WTC11 (cell line): ENCODE results near the gene PHAF1. TPM values are rescaled to one million over a fixed set of nuclear protein-coding genes. Genes with fewer than 3 reads are reported as not detected.

Experiments
- ATAC-seq: fragments of 200-7000 bp; cut with Tn5 transposase; 2 replicates; pipeline ENCODE4 v1.10.0; 2021; ENCODE audit warnings: mild to moderate bottlenecking, moderate library complexity
- CTCF ChIA-PET: fragments of 300-600 bp; sonication (Branson Sonifier 250); formaldehyde crosslinking; loops from one replicate; lab custom pipeline; 2021; ENCODE audit warnings: antibody characterized with exemption; lab: Charles Lee
- POLR2A ChIA-PET: fragments of 350-600 bp; sonication (Branson Sonifier 250); formaldehyde crosslinking; loops from one replicate; lab custom pipeline; 2021; ENCODE audit warnings: antibody characterized with exemption; lab: Charles Lee
- DNase-seq: peaks from one replicate; pipeline ENCODE4 v3.0.0; 2021; ENCODE audit warnings: low spot score
- H3K27ac Mint-ChIP-seq: 2 replicates; pipeline ENCODE4 v1.8.0; 2021; ENCODE audit warnings: mixed read lengths
- H3K27me3 Mint-ChIP-seq: 2 replicates; pipeline ENCODE4 v1.8.0; 2021; ENCODE audit warnings: low read depth, mild to moderate bottlenecking, moderate library complexity, mixed read lengths
- H3K36me3 Mint-ChIP-seq: 2 replicates; pipeline ENCODE4 v1.8.0; 2021; ENCODE audit warnings: mixed read lengths
- H3K4me1 Mint-ChIP-seq: 2 replicates; pipeline ENCODE4 v1.8.0; 2022; ENCODE audit warnings: mixed read lengths
- H3K4me3 Mint-ChIP-seq: 2 replicates; pipeline ENCODE4 v1.8.0; 2021; ENCODE audit warnings: mild to moderate bottlenecking, moderate library complexity, mixed read lengths
- H3K9me3 Mint-ChIP-seq: 2 replicates; pipeline ENCODE4 v1.8.0; 2021; ENCODE audit warnings: mixed read lengths
- ELF4 ChIP-seq: sonication (generic); formaldehyde crosslinking; IDR thresholded peaks from 2 replicates; pipeline ENCODE4 v1.8.1; 2022; ENCODE audit warnings: low read depth, mild to moderate bottlenecking, moderate library complexity, missing genetic modification reagents
- NFE2L1 ChIP-seq: sonication (generic); formaldehyde crosslinking; IDR thresholded peaks from 2 replicates; pipeline ENCODE4 v1.8.1; 2023; ENCODE audit warnings: missing genetic modification reagents
- RORB ChIP-seq: fragments of 250-450 bp; sonication (Bioruptor Pico); IDR thresholded peaks from 2 replicates; pipeline ENCODE4 v1.9.0; 2021; ENCODE audit warnings: mild to moderate bottlenecking
- SMAD4 ChIP-seq: sonication (generic); formaldehyde crosslinking; IDR thresholded peaks from 2 replicates; pipeline ENCODE4 v1.8.0; 2022; ENCODE audit warnings: mild to moderate bottlenecking, missing genetic modification reagents
- ZNF121 ChIP-seq: sonication (generic); formaldehyde crosslinking; IDR thresholded peaks from 2 replicates; pipeline ENCODE4 v1.8.0; 2023; ENCODE audit warnings: missing genetic modification reagents
- ZNF138 ChIP-seq: sonication (generic); formaldehyde crosslinking; conservative IDR thresholded peaks from 2 replicates; pipeline ENCODE4 v1.8.1; 2022; ENCODE audit warnings: mild to moderate bottlenecking, moderate library complexity, missing genetic modification reagents
- ZNF423 ChIP-seq: fragments of 250-450 bp; sonication (Bioruptor Pico); IDR thresholded peaks from 2 replicates; pipeline ENCODE4 v2.1.2; 2022; ENCODE audit warnings: mild to moderate bottlenecking, moderate library complexity
- total RNA-seq: library from RNA; stranded (reverse); gene quantifications from 3 replicates; pipeline ENCODE4 v1.2.3, GENCODE V29; 2021
- TF ChIP-seq, protein P1 (sequence below): fragments of 250-450 bp; sonication (Bioruptor Pico); IDR thresholded peaks from 2 replicates; pipeline ENCODE4 v1.9.0; 2021; ENCODE audit warnings: mild to moderate bottlenecking, borderline replicate concordance
- TF ChIP-seq, protein P2 (sequence below): sonication (generic); formaldehyde crosslinking; IDR thresholded peaks from 2 replicates; pipeline ENCODE4 v1.8.0; 2023; ENCODE audit warnings: mild to moderate bottlenecking, missing genetic modification reagents
- TF ChIP-seq, protein P3 (sequence below): sonication (generic); formaldehyde crosslinking; IDR thresholded peaks from 2 replicates; pipeline ENCODE4 v1.8.1; 2023; ENCODE audit warnings: mild to moderate bottlenecking, missing genetic modification reagents, moderate library complexity
- TF ChIP-seq, protein P4 (sequence below): fragments of 200-600 bp; IDR thresholded peaks from 2 replicates; pipeline ENCODE4 v1.8.0; 2022; ENCODE audit warnings: antibody characterized with exemption
- TF ChIP-seq, protein P5 (sequence below): sonication (generic); formaldehyde crosslinking; conservative IDR thresholded peaks from 2 replicates; pipeline ENCODE4 v1.8.1; 2022; ENCODE audit warnings: mild to moderate bottlenecking, missing genetic modification reagents
- TF ChIP-seq, protein P6 (sequence below): sonication (generic); formaldehyde crosslinking; IDR thresholded peaks from 2 replicates; pipeline ENCODE4 v1.8.0; 2022; ENCODE audit warnings: mild to moderate bottlenecking, missing genetic modification reagents

The PHAF1 gene
- total RNA-seq, 1 experiment from 2014 or later = 18.8 TPM

DNA sequence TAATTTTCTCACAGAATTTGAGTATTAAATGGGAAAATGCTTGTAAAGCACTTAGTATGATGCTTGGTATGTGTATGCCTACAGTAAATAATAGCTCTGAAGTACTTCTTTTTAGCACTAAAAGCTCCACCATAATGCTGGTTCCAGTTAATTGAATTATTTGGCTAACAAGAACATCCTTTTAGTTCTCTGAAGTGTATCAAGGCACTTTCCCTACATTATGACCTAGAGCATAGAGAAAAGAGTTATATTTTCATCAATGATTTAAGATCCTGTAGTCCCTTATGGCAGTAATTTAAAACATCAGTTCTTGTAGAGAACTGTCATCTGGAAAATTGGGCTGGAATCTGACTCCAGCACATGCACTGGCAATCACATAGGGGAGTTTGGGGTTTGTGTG, 21.9 kb upstream of the PHAF1 start:
- Mint-ChIP-seq H3K4me3 (no peak overlapping the region), H3K27ac (no peak overlapping the region)
- ChIA-PET CTCF (interaction anchor here (0.7 to 2.8 kb wide), 4 partner anchors 16 to 75 kb away, joined by 3 to 10 read pairs (median 4); no protein-coding TSS in a partner anchor), POLR2A (no interaction called here)
- DNase-seq = no peak
- TF ChIP-seq NFE2L1 (CRISPR knock-in tag) = no peak
- TF ChIP-seq, protein P1, sequence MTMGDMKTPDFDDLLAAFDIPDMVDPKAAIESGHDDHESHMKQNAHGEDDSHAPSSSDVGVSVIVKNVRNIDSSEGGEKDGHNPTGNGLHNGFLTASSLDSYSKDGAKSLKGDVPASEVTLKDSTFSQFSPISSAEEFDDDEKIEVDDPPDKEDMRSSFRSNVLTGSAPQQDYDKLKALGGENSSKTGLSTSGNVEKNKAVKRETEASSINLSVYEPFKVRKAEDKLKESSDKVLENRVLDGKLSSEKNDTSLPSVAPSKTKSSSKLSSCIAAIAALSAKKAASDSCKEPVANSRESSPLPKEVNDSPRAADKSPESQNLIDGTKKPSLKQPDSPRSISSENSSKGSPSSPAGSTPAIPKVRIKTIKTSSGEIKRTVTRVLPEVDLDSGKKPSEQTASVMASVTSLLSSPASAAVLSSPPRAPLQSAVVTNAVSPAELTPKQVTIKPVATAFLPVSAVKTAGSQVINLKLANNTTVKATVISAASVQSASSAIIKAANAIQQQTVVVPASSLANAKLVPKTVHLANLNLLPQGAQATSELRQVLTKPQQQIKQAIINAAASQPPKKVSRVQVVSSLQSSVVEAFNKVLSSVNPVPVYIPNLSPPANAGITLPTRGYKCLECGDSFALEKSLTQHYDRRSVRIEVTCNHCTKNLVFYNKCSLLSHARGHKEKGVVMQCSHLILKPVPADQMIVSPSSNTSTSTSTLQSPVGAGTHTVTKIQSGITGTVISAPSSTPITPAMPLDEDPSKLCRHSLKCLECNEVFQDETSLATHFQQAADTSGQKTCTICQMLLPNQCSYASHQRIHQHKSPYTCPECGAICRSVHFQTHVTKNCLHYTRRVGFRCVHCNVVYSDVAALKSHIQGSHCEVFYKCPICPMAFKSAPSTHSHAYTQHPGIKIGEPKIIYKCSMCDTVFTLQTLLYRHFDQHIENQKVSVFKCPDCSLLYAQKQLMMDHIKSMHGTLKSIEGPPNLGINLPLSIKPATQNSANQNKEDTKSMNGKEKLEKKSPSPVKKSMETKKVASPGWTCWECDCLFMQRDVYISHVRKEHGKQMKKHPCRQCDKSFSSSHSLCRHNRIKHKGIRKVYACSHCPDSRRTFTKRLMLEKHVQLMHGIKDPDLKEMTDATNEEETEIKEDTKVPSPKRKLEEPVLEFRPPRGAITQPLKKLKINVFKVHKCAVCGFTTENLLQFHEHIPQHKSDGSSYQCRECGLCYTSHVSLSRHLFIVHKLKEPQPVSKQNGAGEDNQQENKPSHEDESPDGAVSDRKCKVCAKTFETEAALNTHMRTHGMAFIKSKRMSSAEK = no peak
- TF ChIP-seq, protein P2, sequence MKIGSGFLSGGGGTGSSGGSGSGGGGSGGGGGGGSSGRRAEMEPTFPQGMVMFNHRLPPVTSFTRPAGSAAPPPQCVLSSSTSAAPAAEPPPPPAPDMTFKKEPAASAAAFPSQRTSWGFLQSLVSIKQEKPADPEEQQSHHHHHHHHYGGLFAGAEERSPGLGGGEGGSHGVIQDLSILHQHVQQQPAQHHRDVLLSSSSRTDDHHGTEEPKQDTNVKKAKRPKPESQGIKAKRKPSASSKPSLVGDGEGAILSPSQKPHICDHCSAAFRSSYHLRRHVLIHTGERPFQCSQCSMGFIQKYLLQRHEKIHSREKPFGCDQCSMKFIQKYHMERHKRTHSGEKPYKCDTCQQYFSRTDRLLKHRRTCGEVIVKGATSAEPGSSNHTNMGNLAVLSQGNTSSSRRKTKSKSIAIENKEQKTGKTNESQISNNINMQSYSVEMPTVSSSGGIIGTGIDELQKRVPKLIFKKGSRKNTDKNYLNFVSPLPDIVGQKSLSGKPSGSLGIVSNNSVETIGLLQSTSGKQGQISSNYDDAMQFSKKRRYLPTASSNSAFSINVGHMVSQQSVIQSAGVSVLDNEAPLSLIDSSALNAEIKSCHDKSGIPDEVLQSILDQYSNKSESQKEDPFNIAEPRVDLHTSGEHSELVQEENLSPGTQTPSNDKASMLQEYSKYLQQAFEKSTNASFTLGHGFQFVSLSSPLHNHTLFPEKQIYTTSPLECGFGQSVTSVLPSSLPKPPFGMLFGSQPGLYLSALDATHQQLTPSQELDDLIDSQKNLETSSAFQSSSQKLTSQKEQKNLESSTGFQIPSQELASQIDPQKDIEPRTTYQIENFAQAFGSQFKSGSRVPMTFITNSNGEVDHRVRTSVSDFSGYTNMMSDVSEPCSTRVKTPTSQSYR (CRISPR knock-in tag) = no peak
- no peak for TF ChIP-seq ZNF121
- TF ChIP-seq, protein P3, sequence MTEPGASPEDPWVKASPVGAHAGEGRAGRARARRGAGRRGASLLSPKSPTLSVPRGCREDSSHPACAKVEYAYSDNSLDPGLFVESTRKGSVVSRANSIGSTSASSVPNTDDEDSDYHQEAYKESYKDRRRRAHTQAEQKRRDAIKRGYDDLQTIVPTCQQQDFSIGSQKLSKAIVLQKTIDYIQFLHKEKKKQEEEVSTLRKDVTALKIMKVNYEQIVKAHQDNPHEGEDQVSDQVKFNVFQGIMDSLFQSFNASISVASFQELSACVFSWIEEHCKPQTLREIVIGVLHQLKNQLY (CRISPR knock-in tag) = no peak
- TF ChIP-seq, all 79 proteins: peak for 0
- no peak for ATAC-seq
- H3K36me3 Mint-ChIP-seq = no peaks in the 10 kb centered on the region
- no peaks in the 10 kb centered on the region for H3K4me1 Mint-ChIP-seq
- no peaks in the 10 kb centered on the region for H3K27me3 Mint-ChIP-seq
- no peaks in the 10 kb centered on the region for H3K9me3 Mint-ChIP-seq

DNA sequence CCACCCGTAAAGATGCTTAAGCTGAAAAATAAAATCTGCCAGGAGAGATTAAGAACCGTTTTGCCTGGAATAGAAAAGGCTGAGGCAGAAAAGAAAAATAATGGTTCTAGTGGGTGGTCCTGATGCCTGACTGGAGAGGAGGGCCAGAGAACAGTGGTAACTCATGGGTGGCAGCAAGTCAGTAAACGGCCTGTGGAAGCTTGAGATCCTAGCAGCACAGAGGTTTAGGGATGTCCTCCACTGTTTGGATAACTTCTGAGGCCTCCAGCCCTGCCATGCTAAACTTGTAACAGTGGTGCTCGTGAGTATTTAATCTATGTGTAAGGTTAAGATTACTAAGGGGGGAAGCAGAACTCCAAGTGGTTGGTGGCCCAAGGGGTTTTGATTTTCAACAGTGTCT, 21.2 kb upstream of the PHAF1 start:
- no peak for DNase-seq
- CTCF ChIA-PET = interaction anchor here (0.7 kb wide), 1 partner anchor 71 kb away, joined by 3 read pairs; no protein-coding TSS in a partner anchor
- H3K36me3 Mint-ChIP-seq = no peaks in the 10 kb centered on the region
- no peaks in the 10 kb centered on the region for H3K27me3 Mint-ChIP-seq
- no peak for TF ChIP-seq ZNF423 (CRISPR knock-in tag)
- no peak for TF ChIP-seq RORB (CRISPR knock-in tag)
- TF ChIP-seq, protein P4, sequence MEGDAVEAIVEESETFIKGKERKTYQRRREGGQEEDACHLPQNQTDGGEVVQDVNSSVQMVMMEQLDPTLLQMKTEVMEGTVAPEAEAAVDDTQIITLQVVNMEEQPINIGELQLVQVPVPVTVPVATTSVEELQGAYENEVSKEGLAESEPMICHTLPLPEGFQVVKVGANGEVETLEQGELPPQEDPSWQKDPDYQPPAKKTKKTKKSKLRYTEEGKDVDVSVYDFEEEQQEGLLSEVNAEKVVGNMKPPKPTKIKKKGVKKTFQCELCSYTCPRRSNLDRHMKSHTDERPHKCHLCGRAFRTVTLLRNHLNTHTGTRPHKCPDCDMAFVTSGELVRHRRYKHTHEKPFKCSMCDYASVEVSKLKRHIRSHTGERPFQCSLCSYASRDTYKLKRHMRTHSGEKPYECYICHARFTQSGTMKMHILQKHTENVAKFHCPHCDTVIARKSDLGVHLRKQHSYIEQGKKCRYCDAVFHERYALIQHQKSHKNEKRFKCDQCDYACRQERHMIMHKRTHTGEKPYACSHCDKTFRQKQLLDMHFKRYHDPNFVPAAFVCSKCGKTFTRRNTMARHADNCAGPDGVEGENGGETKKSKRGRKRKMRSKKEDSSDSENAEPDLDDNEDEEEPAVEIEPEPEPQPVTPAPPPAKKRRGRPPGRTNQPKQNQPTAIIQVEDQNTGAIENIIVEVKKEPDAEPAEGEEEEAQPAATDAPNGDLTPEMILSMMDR = no peak
- TF ChIP-seq ELF4 (CRISPR knock-in tag) = no peak
- ATAC-seq = no peak
- POLR2A ChIA-PET = no interaction called here
- no peaks in the 10 kb centered on the region for H3K9me3 Mint-ChIP-seq
- no peaks in the 10 kb centered on the region for H3K4me1 Mint-ChIP-seq
- peak overlapping the region; percentile 29; the same call in 1 of the 2 replicates for H3K27ac Mint-ChIP-seq
- no peak overlapping the region for H3K4me3 Mint-ChIP-seq

DNA sequence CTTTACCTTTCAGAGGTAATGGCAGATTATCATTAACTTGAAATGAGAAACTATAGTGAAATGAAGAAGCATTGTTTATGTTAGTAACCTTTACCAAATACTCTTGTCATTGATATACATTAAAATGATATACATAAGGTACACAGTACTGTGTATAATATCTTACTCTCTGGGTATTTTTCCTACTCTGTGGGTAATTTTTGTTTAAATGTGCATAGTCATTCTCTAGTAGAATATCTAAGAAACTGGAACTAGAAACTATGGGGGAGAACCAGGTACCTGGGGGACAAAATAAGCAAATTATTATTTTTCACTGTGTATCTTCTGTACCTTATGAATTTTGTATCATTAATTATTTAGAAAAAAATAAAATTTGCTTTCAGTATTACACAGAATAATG, 20.6 kb upstream of the PHAF1 start:
- no peak overlapping the region for H3K27ac Mint-ChIP-seq
- H3K4me3 Mint-ChIP-seq = no peak overlapping the region
- H3K27me3 Mint-ChIP-seq = no peaks in the 10 kb centered on the region
- H3K4me1 Mint-ChIP-seq = no peaks in the 10 kb centered on the region
- ChIA-PET POLR2A (no interaction called here), CTCF (no interaction called here)
- no peak for ATAC-seq
- no peaks in the 10 kb centered on the region for H3K36me3 Mint-ChIP-seq
- DNase-seq = no peak
- no peak for TF ChIP-seq RORB (CRISPR knock-in tag)
- TF ChIP-seq, protein P5, sequence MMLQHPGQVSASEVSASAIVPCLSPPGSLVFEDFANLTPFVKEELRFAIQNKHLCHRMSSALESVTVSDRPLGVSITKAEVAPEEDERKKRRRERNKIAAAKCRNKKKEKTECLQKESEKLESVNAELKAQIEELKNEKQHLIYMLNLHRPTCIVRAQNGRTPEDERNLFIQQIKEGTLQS (CRISPR knock-in tag) = no peak
- no peak for TF ChIP-seq SMAD4 (CRISPR knock-in tag)
- TF ChIP-seq, protein P6, sequence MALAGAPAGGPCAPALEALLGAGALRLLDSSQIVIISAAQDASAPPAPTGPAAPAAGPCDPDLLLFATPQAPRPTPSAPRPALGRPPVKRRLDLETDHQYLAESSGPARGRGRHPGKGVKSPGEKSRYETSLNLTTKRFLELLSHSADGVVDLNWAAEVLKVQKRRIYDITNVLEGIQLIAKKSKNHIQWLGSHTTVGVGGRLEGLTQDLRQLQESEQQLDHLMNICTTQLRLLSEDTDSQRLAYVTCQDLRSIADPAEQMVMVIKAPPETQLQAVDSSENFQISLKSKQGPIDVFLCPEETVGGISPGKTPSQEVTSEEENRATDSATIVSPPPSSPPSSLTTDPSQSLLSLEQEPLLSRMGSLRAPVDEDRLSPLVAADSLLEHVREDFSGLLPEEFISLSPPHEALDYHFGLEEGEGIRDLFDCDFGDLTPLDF (CRISPR knock-in tag) = no peak
- TF ChIP-seq ZNF138 (CRISPR knock-in tag) = no peak
- no peaks in the 10 kb centered on the region for H3K9me3 Mint-ChIP-seq
